BE2C (cell line): ENCODE results near the gene RFNG.
A peak's percentile ranks its signal among the peaks of the same experiment; 100 is the strongest.

Source experiments
- DNase-seq: peaks from one replicate; pipeline ENCODE4 v3.0.0-alpha.2; 2020
- H3K27me3 ChIP-seq: fragments of 250-450 bp; sonication (Bioruptor Pico); 2 replicates; pipeline ENCODE4 v1.5.1; 2020; ENCODE audit warnings: mild to moderate bottlenecking
- H3K36me3 ChIP-seq: fragments of 250-450 bp; sonication (Bioruptor Pico); 2 replicates; pipeline ENCODE4 v1.5.1; 2020; ENCODE audit warnings: mild to moderate bottlenecking
- H3K4me1 ChIP-seq: fragments of 250-450 bp; sonication (Bioruptor Pico); 2 replicates; pipeline ENCODE4 v1.5.1; 2020
- H3K4me3 ChIP-seq: 2 replicates; pipeline ENCODE4 v1.5.1; 2011; ENCODE audit warnings: low read depth, low read length
- H3K9me3 ChIP-seq: fragments of 250-450 bp; sonication (Bioruptor Pico); 2 replicates; pipeline ENCODE4 v1.5.1; 2020
- TF ChIP-seq, protein P1 (sequence below): IDR thresholded peaks from 2 replicates; pipeline ENCODE4 v1.5.1; 2012; ENCODE audit warnings: mild to moderate bottlenecking, low read depth, low read length

Gene RFNG

DNA sequence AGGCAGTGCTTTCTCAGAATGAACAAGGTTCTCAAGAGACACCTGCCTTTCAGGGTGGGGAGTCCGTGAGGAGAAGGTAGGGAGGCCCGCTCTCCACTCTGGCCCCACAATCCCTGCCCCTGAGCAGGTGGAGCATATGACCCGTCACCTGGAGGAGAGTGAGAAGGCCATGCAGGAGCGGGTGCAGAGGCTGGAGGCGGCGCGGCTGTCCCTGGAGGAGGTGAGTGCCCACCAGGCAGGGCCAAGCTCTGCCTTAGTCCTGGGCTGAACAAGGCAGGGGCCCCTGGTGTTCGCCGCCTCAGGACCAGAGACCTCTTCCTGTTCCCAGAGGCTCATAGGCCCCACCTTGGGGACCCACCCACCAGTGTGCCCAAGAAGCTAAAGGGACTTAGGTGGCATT is 22.6 kb downstream of the RFNG start:
- DNase-seq = no peak
- H3K4me1 ChIP-seq = no peaks in the 10 kb centered on the region
- TF ChIP-seq, protein P1, sequence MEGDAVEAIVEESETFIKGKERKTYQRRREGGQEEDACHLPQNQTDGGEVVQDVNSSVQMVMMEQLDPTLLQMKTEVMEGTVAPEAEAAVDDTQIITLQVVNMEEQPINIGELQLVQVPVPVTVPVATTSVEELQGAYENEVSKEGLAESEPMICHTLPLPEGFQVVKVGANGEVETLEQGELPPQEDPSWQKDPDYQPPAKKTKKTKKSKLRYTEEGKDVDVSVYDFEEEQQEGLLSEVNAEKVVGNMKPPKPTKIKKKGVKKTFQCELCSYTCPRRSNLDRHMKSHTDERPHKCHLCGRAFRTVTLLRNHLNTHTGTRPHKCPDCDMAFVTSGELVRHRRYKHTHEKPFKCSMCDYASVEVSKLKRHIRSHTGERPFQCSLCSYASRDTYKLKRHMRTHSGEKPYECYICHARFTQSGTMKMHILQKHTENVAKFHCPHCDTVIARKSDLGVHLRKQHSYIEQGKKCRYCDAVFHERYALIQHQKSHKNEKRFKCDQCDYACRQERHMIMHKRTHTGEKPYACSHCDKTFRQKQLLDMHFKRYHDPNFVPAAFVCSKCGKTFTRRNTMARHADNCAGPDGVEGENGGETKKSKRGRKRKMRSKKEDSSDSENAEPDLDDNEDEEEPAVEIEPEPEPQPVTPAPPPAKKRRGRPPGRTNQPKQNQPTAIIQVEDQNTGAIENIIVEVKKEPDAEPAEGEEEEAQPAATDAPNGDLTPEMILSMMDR = no peak
- H3K9me3 ChIP-seq = no peaks in the 10 kb centered on the region
- no peak overlapping the region for H3K4me3 ChIP-seq
- no peaks in the 10 kb centered on the region for H3K27me3 ChIP-seq
- no peaks in the 10 kb centered on the region for H3K36me3 ChIP-seq

DNA sequence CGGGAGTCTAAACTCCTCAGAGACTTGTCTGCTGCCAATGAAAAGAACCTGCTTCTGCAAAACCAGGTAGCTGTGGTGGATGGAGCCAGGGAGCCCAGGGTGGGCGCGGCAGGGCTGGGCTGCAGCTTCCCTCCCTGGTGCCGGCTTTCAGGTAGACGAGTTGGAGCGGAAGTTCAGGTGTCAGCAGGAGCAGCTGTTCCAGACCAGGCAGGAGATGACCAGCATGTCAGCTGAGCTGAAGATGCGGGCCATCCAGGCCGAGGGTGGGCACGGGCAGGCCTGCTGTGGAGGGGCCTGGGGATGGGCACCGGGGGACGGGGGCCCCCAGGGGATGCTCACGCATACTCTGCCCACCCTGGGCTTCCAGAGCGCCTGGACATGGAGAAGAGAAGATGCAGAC is 23.4 kb downstream of the RFNG start:
- Histone ChIP-seq H3K4me3 (no peak overlapping the region), H3K27me3 (no peaks in the 10 kb centered on the region), H3K36me3 (no peaks in the 10 kb centered on the region), H3K4me1 (no peaks in the 10 kb centered on the region), H3K9me3 (no peaks in the 10 kb centered on the region)
- TF ChIP-seq, protein P1 = no peak
- no peak for DNase-seq

DNA sequence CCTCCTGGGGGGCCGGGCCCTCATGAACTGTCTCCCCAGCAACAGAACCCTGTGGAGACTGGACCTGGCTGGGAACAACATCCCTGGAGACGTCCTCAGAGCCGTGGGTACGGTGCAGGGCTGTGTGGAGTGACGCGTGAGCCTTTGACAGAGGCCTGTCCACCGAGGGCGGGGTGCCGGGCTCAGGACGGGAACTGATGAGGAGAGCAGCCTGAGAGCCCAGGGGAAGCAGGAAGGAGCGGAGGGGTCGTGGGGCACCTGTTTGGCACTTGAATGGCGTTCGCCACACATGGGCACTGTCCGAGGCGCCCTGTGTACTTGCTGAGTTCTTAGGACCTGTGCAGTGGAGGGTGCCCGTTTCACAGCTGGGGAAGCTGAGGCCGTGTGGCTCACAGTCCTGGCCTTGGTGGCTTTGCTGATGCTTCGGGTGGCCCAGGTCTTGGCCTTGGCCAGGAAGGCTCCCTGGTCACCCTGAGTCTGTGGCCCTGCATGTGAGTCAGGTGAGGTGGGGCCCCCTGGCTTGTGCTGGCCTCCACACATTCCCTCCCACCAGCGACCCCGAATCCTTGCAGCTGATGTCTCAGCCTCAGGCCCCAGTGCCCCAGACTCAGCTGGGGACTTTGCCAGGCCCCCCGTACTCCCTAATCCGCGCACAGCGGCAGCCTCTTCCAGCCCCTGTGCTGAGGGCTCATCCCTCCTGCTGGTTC is 26.1 kb downstream of the RFNG start:
- no peaks in the 10 kb centered on the region for H3K9me3 ChIP-seq
- no peak for DNase-seq
- H3K36me3 ChIP-seq = no peaks in the 10 kb centered on the region
- TF ChIP-seq, protein P1 = no peak
- no peak overlapping the region for H3K4me3 ChIP-seq
- H3K4me1 ChIP-seq = peaks cover 4% of the 10 kb centered on the region
- no peaks in the 10 kb centered on the region for H3K27me3 ChIP-seq

DNA sequence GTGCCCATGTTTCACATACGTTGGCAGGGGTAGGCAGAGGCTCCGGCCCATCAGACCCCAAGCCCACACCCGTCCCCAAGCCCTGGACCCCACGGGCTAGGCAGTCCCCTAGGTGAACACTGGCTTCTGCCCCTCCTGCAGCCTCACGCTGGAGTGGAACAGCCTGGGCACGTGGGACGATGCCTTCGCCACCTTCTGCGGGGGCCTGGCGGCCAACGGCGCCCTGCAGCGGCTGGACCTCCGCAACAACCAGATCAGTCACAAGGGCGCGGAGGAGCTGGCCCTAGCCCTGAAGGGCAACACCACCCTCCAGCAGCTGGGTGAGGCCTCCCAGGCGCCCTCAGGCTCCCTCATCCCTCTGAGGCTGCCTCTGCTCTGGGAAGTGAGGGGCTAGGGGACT is 26.8 kb downstream of the RFNG start:
- no peak for DNase-seq
- Histone ChIP-seq H3K4me1 (peaks cover 4% of the 10 kb centered on the region), H3K27me3 (no peaks in the 10 kb centered on the region), H3K9me3 (no peaks in the 10 kb centered on the region), H3K36me3 (no peaks in the 10 kb centered on the region), H3K4me3 (no peak overlapping the region)
- TF ChIP-seq, protein P1 = no peak

DNA sequence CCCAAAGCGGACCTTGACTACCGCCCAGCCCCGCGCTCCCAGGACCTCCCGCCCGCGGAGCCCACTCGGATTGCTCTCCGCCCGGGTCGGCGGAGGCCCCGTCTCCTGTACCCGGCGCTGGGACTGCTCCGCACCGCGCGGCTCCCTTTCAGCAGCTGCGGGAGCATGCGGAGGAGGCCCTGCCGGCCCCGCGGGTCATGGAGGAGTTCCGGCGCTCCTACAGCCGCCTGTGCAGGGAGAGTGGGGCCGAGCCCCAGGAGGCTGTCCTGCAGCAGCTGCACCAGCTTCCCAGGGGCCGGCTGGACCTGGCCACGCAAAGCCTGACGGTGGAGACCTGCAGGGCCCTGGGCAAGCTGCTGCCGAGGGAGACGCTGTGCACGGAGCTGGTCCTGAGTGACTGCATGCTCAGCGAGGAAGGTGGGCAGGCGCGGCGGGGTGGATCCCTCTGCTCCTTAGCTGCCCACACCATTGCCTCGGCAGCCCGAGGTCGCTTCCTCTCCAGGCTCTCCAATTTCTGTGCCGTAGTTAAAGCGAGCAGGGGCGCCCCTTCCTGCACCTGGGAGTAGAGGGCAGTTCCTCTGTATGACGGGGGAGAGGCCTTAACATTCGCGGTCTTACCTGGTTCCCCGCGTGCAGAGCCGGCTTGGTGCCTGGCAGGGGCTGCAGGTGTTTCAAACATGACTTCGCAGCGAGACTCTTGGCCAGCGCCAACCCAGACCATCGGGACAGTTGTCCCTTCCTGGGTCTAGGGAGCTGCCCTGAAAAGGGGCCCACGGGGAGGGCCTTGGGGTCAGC is 28.0 kb downstream of the RFNG start:
- no peaks in the 10 kb centered on the region for H3K27me3 ChIP-seq
- TF ChIP-seq, protein P1 = no peak
- peaks cover 2% of the 10 kb centered on the region; the same call in 1 of the 2 replicates for H3K36me3 ChIP-seq
- peak overlapping the region; percentile 83 for H3K4me3 ChIP-seq
- peaks cover 4% of the 10 kb centered on the region for H3K4me1 ChIP-seq
- DNase-seq = peak; percentile 48
- H3K9me3 ChIP-seq = no peaks in the 10 kb centered on the region

DNA sequence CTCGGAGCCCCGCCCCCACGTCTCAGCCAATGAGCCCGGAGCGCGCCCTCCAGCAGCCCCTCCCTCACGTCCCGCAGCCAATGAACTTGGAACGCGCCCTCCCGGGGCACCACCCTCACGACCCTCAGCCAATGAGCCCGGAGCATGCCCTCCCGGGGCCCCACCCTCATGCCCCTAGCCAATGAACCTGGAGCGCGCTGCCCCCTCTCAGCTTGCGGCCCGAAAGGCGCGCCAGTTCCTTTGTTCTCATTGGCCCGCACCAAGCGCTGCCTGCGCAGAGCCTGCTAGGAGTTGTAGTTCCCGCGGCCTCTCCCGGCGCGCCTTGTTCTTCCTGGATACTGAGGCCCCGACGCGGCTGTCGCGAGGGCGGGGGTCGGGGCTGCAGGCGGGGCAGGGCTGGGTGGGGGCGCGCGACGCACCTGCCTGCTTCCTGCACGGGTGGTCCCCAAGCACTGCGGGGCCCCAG is 28.6 kb downstream of the RFNG start, which contains the start of gene LRRC45:
LRRC45 (plus strand) TSS at position 325 of the 466 bp plus-strand sequence. CDS start 339 bp downstream, outside the sequence.
- Histone ChIP-seq H3K4me1 (peaks cover 4% of the 10 kb centered on the region), H3K9me3 (no peaks in the 10 kb centered on the region), H3K27me3 (no peaks in the 10 kb centered on the region), H3K4me3 (peak within 1 kb of the TSS; percentile 83), H3K36me3 (peaks cover 4% of the 10 kb centered on the region; the same call in 1 of the 2 replicates)
- DNase-seq = peak; percentile 100
- TF ChIP-seq, protein P1 = no peak
